WTC11 (cell line): ENCODE results near the gene TAF15.

ENCODE experiments used
- NFYB ChIP-seq: sonication (generic); formaldehyde crosslinking; conservative IDR thresholded peaks from 2 replicates; pipeline ENCODE4 v1.8.0; 2022; ENCODE audit warnings: low read depth, missing genetic modification reagents
- SMAD3 ChIP-seq: sonication (generic); formaldehyde crosslinking; IDR thresholded peaks from 2 replicates; pipeline ENCODE4 v1.8.0; 2022; ENCODE audit warnings: missing genetic modification reagents, mild to moderate bottlenecking, borderline replicate concordance
- SP1 ChIP-seq: sonication (generic); formaldehyde crosslinking; conservative IDR thresholded peaks from 2 replicates; pipeline ENCODE4 v1.8.1; 2022; ENCODE audit warnings: missing genetic modification reagents
- ZBTB21 ChIP-seq: sonication (generic); formaldehyde crosslinking; IDR thresholded peaks from 2 replicates; pipeline ENCODE4 v1.8.1; 2023; ENCODE audit warnings: mild to moderate bottlenecking, missing genetic modification reagents, borderline replicate concordance
- ZNF416 ChIP-seq: fragments of 250-450 bp; sonication (Bioruptor Pico); IDR thresholded peaks from 2 replicates; pipeline ENCODE4 v1.9.0; 2021; ENCODE audit warnings: mild to moderate bottlenecking, inconsistent platforms
- TF ChIP-seq, protein P1 (sequence below): fragments of 200-600 bp; IDR thresholded peaks from 2 replicates; pipeline ENCODE4 v1.8.0; 2022; ENCODE audit warnings: antibody characterized with exemption
- TF ChIP-seq, protein P2 (sequence below): sonication (generic); formaldehyde crosslinking; IDR thresholded peaks from 2 replicates; pipeline ENCODE4 v1.8.0; 2022; ENCODE audit warnings: mild to moderate bottlenecking, missing genetic modification reagents
- TF ChIP-seq, protein P3 (sequence below): sonication (generic); formaldehyde crosslinking; IDR thresholded peaks from 2 replicates; pipeline ENCODE4 v1.8.1; 2022; ENCODE audit warnings: missing genetic modification reagents, borderline replicate concordance
- TF ChIP-seq, protein P4 (sequence below): sonication (generic); formaldehyde crosslinking; IDR thresholded peaks from 2 replicates; pipeline ENCODE4 v1.8.1; 2022; ENCODE audit warnings: low read depth, missing genetic modification reagents, borderline replicate concordance

DNA sequence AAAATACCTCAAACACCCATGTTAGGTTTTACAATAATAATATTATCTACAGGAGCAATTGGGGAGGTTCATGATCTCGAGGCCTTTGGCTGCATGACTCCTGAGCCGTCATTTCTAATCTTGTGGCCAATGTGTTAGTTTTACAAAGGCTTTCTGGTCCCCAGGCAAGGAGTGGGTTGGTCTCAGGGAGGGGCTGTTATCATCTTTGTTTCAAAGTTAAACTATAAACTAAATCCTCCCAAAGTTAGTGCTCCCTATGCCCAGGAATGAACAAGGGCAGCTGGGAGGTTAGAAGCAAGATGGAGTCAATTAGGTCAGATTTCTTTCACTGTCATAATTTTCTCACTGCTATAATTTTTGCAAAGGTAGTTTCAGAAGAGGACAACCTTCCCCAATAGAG, 80.0 kb downstream of the TAF15 start:
- TF ChIP-seq, protein P1, sequence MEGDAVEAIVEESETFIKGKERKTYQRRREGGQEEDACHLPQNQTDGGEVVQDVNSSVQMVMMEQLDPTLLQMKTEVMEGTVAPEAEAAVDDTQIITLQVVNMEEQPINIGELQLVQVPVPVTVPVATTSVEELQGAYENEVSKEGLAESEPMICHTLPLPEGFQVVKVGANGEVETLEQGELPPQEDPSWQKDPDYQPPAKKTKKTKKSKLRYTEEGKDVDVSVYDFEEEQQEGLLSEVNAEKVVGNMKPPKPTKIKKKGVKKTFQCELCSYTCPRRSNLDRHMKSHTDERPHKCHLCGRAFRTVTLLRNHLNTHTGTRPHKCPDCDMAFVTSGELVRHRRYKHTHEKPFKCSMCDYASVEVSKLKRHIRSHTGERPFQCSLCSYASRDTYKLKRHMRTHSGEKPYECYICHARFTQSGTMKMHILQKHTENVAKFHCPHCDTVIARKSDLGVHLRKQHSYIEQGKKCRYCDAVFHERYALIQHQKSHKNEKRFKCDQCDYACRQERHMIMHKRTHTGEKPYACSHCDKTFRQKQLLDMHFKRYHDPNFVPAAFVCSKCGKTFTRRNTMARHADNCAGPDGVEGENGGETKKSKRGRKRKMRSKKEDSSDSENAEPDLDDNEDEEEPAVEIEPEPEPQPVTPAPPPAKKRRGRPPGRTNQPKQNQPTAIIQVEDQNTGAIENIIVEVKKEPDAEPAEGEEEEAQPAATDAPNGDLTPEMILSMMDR: no peak
- TF ChIP-seq SP1 (CRISPR knock-in tag) (no peak), SMAD3 (CRISPR knock-in tag) (no peak), NFYB (CRISPR knock-in tag) (no peak), ZBTB21 (no peak), ZNF416 (CRISPR knock-in tag) (no peak)
- TF ChIP-seq, protein P2, sequence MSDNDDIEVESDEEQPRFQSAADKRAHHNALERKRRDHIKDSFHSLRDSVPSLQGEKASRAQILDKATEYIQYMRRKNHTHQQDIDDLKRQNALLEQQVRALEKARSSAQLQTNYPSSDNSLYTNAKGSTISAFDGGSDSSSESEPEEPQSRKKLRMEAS (CRISPR knock-in tag): no peak
- TF ChIP-seq, protein P3, sequence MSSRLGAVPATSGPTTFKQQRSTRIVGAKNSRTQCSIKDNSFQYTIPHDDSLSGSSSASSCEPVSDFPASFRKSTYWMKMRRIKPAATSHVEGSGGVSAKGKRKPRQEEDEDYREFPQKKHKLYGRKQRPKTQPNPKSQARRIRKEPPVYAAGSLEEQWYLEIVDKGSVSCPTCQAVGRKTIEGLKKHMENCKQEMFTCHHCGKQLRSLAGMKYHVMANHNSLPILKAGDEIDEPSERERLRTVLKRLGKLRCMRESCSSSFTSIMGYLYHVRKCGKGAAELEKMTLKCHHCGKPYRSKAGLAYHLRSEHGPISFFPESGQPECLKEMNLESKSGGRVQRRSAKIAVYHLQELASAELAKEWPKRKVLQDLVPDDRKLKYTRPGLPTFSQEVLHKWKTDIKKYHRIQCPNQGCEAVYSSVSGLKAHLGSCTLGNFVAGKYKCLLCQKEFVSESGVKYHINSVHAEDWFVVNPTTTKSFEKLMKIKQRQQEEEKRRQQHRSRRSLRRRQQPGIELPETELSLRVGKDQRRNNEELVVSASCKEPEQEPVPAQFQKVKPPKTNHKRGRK (CRISPR knock-in tag): no peak
- TF ChIP-seq, protein P4, sequence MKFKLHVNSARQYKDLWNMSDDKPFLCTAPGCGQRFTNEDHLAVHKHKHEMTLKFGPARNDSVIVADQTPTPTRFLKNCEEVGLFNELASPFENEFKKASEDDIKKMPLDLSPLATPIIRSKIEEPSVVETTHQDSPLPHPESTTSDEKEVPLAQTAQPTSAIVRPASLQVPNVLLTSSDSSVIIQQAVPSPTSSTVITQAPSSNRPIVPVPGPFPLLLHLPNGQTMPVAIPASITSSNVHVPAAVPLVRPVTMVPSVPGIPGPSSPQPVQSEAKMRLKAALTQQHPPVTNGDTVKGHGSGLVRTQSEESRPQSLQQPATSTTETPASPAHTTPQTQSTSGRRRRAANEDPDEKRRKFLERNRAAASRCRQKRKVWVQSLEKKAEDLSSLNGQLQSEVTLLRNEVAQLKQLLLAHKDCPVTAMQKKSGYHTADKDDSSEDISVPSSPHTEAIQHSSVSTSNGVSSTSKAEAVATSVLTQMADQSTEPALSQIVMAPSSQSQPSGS (CRISPR knock-in tag): no peak
